MM.1S (cell line): Measurements from ENCODE around the gene GAPT.

Source experiments
- EZH2phosphoT487 ChIP-seq: fragments of 300-600 bp; sonication (generic); IDR thresholded peaks from 2 replicates; pipeline ENCODE4 v1.6.1; 2018; ENCODE audit warnings: antibody characterized with exemption, low read length
- TF ChIP-seq, protein P1 (sequence below): fragments of 300-600 bp; sonication (generic); IDR thresholded peaks from 2 replicates; pipeline ENCODE4 v1.5.1; 2016; ENCODE audit warnings: antibody characterized with exemption, low read length, mixed read lengths

DNA sequence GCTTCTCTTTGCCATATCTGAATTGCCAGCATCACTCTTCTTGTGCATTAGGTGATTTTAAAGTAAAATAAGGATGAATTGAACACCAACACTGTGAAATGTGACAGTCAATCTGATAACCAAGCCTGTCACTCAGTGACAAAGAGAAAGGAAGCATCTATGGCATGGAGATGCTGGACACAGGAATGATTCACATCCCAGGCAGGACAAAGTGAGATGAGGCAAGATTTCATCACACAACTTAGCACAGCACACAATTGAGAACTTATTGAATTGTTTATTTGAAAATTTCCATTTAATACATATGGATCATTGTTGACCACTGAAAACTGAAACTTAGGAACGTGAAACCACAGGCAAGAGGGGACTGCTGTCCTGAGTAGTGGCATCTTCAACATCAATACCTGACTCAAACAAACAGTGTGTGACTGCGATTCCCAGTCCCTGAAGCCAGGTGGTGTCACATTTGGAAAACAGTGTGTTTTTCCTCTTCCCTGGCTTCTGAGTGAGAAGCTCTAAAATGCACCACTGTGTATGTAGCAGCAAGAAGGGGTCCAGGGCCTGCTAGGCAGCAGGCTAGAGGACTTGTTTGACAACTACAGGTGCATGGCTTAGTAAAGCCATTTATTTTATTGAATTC lies 10.7 kb downstream of the GAPT start:
- TF ChIP-seq, protein P1, sequence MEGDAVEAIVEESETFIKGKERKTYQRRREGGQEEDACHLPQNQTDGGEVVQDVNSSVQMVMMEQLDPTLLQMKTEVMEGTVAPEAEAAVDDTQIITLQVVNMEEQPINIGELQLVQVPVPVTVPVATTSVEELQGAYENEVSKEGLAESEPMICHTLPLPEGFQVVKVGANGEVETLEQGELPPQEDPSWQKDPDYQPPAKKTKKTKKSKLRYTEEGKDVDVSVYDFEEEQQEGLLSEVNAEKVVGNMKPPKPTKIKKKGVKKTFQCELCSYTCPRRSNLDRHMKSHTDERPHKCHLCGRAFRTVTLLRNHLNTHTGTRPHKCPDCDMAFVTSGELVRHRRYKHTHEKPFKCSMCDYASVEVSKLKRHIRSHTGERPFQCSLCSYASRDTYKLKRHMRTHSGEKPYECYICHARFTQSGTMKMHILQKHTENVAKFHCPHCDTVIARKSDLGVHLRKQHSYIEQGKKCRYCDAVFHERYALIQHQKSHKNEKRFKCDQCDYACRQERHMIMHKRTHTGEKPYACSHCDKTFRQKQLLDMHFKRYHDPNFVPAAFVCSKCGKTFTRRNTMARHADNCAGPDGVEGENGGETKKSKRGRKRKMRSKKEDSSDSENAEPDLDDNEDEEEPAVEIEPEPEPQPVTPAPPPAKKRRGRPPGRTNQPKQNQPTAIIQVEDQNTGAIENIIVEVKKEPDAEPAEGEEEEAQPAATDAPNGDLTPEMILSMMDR = no peak
- TF ChIP-seq EZH2phosphoT487 = no peak
